ENCODE data around the gene NUPR1.
"Not testable (repeated sequence)": the region's sequence is repeated elsewhere in the genome, so short reads cannot be mapped to it uniquely, and the experiment has no call there.

NUPR1 gene

GRCh38 chr16:28497386-28497785 is 41.4 kb downstream of the NUPR1 start:
- no peak for DNase-seq

GRCh38 chr16:28496844-28497243 is 41.9 kb downstream of the NUPR1 start:
- DNase-seq = no peak

GRCh38 chr16:28495795-28496749 is 42.7 kb downstream of the NUPR1 start:
- DNase-seq = no peak

- DNase-seq = no peak
Measured at GRCh38 chr16:28495098-28495793, 43.5 kb downstream of the NUPR1 start.

GRCh38 chr16:28494121-28494851 is 44.5 kb downstream of the NUPR1 start, which contains the start of gene APOBR:
Gene APOBR (plus strand): TSS chr16:28494643. CDS start chr16:28494682, 39 bp downstream.
- DNase-seq = no peak

GRCh38 chr16:28492511-28492910 is 46.3 kb downstream of the NUPR1 start:
- DNase-seq = no peak

GRCh38 chr16:28491970-28492474 is 46.8 kb downstream of the NUPR1 start, which contains the start of gene CLN3:
Gene CLN3 (minus strand): TSS chr16:28492074. CDS start chr16:28491759, 315 bp downstream.
- DNase-seq = peak; percentile 86

- DNase-seq = no peak
Measured at GRCh38 chr16:28491230-28491969, 47.4 kb downstream of the NUPR1 start.

GRCh38 chr16:28486266-28486665 is 52.5 kb downstream of the NUPR1 start:
- no peak for DNase-seq

- DNase-seq = not testable (repeated sequence)
Measured at GRCh38 chr16:28483361-28483760, 55.4 kb downstream of the NUPR1 start.
